ENCODE data around the gene IGSF1.

The IGSF1 gene, protein sequence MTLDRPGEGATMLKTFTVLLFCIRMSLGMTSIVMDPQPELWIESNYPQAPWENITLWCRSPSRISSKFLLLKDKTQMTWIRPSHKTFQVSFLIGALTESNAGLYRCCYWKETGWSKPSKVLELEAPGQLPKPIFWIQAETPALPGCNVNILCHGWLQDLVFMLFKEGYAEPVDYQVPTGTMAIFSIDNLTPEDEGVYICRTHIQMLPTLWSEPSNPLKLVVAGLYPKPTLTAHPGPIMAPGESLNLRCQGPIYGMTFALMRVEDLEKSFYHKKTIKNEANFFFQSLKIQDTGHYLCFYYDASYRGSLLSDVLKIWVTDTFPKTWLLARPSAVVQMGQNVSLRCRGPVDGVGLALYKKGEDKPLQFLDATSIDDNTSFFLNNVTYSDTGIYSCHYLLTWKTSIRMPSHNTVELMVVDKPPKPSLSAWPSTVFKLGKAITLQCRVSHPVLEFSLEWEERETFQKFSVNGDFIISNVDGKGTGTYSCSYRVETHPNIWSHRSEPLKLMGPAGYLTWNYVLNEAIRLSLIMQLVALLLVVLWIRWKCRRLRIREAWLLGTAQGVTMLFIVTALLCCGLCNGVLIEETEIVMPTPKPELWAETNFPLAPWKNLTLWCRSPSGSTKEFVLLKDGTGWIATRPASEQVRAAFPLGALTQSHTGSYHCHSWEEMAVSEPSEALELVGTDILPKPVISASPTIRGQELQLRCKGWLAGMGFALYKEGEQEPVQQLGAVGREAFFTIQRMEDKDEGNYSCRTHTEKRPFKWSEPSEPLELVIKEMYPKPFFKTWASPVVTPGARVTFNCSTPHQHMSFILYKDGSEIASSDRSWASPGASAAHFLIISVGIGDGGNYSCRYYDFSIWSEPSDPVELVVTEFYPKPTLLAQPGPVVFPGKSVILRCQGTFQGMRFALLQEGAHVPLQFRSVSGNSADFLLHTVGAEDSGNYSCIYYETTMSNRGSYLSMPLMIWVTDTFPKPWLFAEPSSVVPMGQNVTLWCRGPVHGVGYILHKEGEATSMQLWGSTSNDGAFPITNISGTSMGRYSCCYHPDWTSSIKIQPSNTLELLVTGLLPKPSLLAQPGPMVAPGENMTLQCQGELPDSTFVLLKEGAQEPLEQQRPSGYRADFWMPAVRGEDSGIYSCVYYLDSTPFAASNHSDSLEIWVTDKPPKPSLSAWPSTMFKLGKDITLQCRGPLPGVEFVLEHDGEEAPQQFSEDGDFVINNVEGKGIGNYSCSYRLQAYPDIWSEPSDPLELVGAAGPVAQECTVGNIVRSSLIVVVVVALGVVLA (N-terminal part only)

DNA sequence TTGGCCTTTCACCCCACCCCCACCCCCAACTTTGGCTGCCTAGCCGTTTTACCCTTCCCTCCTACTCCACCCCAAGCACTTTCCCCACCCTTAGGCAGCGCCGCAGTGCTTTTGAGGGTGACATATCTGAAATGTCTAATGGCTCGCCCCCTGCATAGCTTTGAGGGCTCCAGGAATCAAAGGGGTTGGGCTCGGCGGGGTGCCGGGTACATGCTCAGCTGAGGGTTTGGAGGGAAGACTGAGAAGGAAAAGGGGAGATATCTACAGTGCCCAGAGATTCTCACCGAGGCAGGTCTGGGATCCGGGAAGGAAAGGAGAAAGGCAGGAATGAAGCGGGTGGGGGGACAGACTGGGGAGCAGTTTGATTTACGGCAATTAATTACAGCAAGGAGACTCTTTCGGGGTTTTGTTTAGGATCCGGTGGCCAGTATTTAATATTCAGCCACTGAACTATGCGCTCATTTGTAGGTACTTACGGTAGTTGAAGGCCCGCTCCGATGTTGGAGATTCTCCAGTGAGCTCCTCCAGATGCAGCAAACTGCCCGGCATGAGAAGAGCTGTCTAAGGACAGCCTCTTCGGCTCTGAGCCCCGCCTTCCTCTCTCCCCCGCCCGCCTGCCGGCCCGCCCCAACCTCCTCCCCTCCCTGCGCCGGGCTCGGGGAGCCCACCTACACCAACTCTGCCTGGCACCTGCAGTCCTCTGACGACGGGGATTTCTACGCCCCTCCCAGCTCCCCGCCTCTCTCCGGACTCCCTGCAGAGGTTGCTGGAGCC, at the start of gene IGSF1:
TSS of gene IGSF1 (minus strand) at position 569 of the 774 bp plus-strand sequence. CDS start 2,632 bp downstream, outside the sequence.
- peaks cover 4% of the 10 kb centered on the region for H3K27me3 ChIP-seq (ENCODE audit: insufficient read depth, low read length)
- H3K4me1 ChIP-seq (ENCODE audit: insufficient read depth, low read length): no peaks in the 10 kb centered on the region
- no peak within 1 kb of the TSS for H2AFZ ChIP-seq (ENCODE audit: low read depth, low read length)
- H3K4me3 ChIP-seq (ENCODE audit: low read length): no peak within 1 kb of the TSS
- no peaks in the 10 kb centered on the region for H3K36me3 ChIP-seq (ENCODE audit: insufficient read depth, low read length)
- no peaks in the 10 kb centered on the region for H3K9me3 ChIP-seq (ENCODE audit: low read length)

- Histone ChIP-seq H3K4me1 (ENCODE audit: insufficient read depth, low read length) (no peaks in the 10 kb centered on the region), H3K36me3 (ENCODE audit: insufficient read depth, low read length) (no peaks in the 10 kb centered on the region), H2AFZ (ENCODE audit: low read depth, low read length) (no peak overlapping the region), H3K9me3 (ENCODE audit: low read length) (no peaks in the 10 kb centered on the region), H3K4me3 (ENCODE audit: low read length) (no peak overlapping the region), H3K27me3 (ENCODE audit: insufficient read depth, low read length) (no peaks in the 10 kb centered on the region)
Observed at GRCh38 chrX:131332331-131332730, 43.2 kb upstream of the IGSF1 start.

DNA sequence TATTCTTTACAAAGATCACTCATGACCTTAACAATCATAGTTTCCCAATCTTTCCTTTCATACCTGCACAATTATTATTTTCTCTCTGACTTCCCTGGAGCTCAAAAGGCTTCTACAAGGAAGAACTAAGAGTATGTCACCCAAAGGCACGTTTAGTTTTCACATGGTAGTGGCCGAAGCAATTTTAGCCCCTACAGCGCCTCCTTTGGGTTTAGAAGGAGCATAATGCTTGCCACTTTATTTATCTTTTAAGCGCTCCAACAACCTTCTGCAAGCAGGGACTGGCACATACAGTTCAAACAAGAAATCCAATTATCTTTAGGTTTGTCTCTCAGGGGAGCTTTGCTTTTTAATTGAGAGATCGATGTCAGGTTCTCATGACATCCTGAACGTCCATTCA, 42.0 kb upstream of the IGSF1 start:
- no peaks in the 10 kb centered on the region for H3K4me1 ChIP-seq (ENCODE audit: insufficient read depth, low read length)
- no peaks in the 10 kb centered on the region for H3K9me3 ChIP-seq (ENCODE audit: low read length)
- H3K4me3 ChIP-seq (ENCODE audit: low read length): no peak overlapping the region
- H3K36me3 ChIP-seq (ENCODE audit: insufficient read depth, low read length): no peaks in the 10 kb centered on the region
- H3K27me3 ChIP-seq (ENCODE audit: insufficient read depth, low read length): no peaks in the 10 kb centered on the region
- H2AFZ ChIP-seq (ENCODE audit: low read depth, low read length): no peak overlapping the region

DNA sequence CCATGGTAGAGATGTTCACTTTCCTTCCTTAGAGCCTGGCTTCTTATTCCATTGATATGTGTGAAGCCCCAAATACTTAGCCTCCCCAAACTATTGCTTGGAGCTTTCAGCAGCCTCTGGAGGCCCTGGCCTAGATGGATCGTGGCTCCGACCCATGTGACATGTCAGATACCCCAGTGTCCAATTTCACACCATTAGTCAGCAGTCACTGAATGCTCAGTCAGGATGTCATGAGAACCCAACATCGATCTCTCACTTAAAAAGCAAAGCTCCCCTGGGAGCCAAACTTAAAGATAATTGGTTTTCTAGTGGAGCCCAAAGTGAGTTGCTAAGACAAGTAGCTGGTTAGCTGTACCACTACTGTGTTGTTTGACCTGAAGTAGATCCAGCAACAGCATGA, 41.6 kb upstream of the IGSF1 start:
- Histone ChIP-seq H3K9me3 (ENCODE audit: low read length) (no peaks in the 10 kb centered on the region), H2AFZ (ENCODE audit: low read depth, low read length) (no peak overlapping the region), H3K4me1 (ENCODE audit: insufficient read depth, low read length) (no peaks in the 10 kb centered on the region), H3K36me3 (ENCODE audit: insufficient read depth, low read length) (no peaks in the 10 kb centered on the region), H3K27me3 (ENCODE audit: insufficient read depth, low read length) (no peaks in the 10 kb centered on the region), H3K4me3 (ENCODE audit: low read length) (no peak overlapping the region)

DNA sequence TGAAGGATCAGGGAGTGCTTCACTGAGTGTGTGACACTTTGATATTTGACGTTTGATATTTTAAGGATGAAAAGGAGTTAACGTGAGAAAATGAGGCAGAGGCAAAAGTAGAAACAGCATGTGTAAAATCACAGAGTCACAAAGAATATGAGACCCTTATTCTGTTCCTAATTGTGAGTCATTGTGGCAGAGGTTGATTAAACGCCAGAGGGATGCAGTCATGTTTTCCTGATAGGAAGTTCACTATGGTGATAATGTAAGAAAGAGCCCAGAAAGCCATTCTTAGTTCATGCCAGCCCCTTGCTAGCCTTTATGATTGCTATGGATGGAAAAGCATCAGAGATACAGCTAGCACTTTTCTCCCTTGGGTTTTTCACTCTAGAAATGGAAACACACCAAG, 33.5 kb upstream of the IGSF1 start:
- no peaks in the 10 kb centered on the region for H3K36me3 ChIP-seq (ENCODE audit: insufficient read depth, low read length)
- H2AFZ ChIP-seq (ENCODE audit: low read depth, low read length): no peak overlapping the region
- no peaks in the 10 kb centered on the region for H3K9me3 ChIP-seq (ENCODE audit: low read length)
- no peaks in the 10 kb centered on the region for H3K27me3 ChIP-seq (ENCODE audit: insufficient read depth, low read length)
- no peaks in the 10 kb centered on the region for H3K4me1 ChIP-seq (ENCODE audit: insufficient read depth, low read length)
- H3K4me3 ChIP-seq (ENCODE audit: low read length): no peak overlapping the region

- Histone ChIP-seq H3K36me3 (ENCODE audit: insufficient read depth, low read length) (no peaks in the 10 kb centered on the region), H3K27me3 (ENCODE audit: insufficient read depth, low read length) (no peaks in the 10 kb centered on the region), H3K4me1 (ENCODE audit: insufficient read depth, low read length) (no peaks in the 10 kb centered on the region), H2AFZ (ENCODE audit: low read depth, low read length) (no peak overlapping the region), H3K9me3 (ENCODE audit: low read length) (no peaks in the 10 kb centered on the region), H3K4me3 (ENCODE audit: low read length) (no peak overlapping the region)
Observed at GRCh38 chrX:131317326-131317725, 28.2 kb upstream of the IGSF1 start.

- Histone ChIP-seq H3K27me3 (ENCODE audit: insufficient read depth, low read length) (no peaks in the 10 kb centered on the region), H3K4me1 (ENCODE audit: insufficient read depth, low read length) (no peaks in the 10 kb centered on the region), H2AFZ (ENCODE audit: low read depth, low read length) (no peak overlapping the region), H3K4me3 (ENCODE audit: low read length) (no peak overlapping the region), H3K9me3 (ENCODE audit: low read length) (no peaks in the 10 kb centered on the region), H3K36me3 (ENCODE audit: insufficient read depth, low read length) (no peaks in the 10 kb centered on the region)
Observed at GRCh38 chrX:131316260-131316659, 27.2 kb upstream of the IGSF1 start.

DNA sequence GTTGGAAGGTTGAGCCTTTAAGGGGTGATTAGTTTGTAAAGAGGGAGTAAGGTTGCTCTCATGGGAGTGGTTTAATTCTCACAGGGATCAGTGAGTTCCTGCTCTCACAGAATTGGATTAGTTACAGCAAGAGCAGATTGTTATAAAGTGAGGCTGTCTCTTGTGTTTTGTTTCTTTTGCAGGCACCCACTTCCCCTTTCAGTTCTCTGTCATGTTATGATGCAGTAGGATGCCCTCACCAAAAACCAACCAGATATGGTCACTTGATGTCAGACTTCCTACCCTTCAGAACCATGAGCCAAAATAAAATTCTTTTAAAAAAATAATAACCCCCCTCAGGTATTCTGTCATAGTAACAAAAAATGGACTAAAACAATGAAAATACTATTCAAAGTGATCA, 19.9 kb upstream of the IGSF1 start:
- H3K4me3 ChIP-seq (ENCODE audit: low read length): no peak overlapping the region
- no peaks in the 10 kb centered on the region for H3K4me1 ChIP-seq (ENCODE audit: insufficient read depth, low read length)
- H3K36me3 ChIP-seq (ENCODE audit: insufficient read depth, low read length): no peaks in the 10 kb centered on the region
- H3K27me3 ChIP-seq (ENCODE audit: insufficient read depth, low read length): no peaks in the 10 kb centered on the region
- H2AFZ ChIP-seq (ENCODE audit: low read depth, low read length): no peak overlapping the region
- H3K9me3 ChIP-seq (ENCODE audit: low read length): no peaks in the 10 kb centered on the region

DNA sequence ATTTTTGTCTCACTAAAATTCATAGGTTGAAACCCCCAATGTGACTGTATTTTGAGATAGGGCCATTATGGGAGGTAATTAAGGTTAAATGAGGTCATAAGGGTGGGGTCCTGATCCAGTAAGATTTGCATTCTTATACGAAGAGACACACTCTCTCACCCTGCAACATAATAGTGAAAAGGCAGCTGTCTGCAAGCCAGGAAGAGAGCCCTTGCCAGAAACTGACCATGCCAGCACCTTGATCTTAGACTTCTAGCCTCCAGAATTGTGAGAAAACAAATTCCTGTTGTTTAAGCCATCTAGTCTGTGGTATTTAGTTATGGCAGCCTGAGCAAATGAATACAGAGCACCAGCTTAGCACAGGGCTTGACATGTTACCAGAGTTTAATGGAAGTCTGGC, 17.5 kb upstream of the IGSF1 start:
- Histone ChIP-seq H3K4me3 (ENCODE audit: low read length) (no peak overlapping the region), H2AFZ (ENCODE audit: low read depth, low read length) (no peak overlapping the region), H3K4me1 (ENCODE audit: insufficient read depth, low read length) (no peaks in the 10 kb centered on the region)

DNA sequence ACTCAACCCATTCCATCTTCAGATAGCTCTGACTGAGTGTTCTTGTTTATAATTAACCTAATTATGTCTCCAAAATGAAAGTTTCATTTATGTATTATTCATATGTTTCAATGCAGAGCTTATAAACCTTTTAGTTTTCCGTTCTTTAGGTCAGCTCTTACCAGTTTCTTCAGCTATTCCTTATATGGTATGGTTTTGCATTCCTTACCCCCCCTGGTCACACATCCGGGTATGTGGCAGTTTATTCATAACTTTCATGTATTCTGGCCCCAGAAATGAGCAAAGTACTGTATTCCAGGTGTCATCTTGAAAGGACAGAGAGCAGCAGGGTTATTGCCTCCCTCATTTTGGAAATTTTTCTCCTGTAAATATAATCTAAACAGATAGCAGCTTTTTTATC, 16.8 kb upstream of the IGSF1 start:
- H3K4me3 ChIP-seq (ENCODE audit: low read length): no peak overlapping the region
- H3K4me1 ChIP-seq (ENCODE audit: insufficient read depth, low read length): no peaks in the 10 kb centered on the region
- no peaks in the 10 kb centered on the region for H3K9me3 ChIP-seq (ENCODE audit: low read length)
- no peaks in the 10 kb centered on the region for H3K27me3 ChIP-seq (ENCODE audit: insufficient read depth, low read length)
- H2AFZ ChIP-seq (ENCODE audit: low read depth, low read length): no peak overlapping the region
- H3K36me3 ChIP-seq (ENCODE audit: insufficient read depth, low read length): no peaks in the 10 kb centered on the region

More for the DNA sequence above, 17.5 kb upstream of the IGSF1 start:
- Histone ChIP-seq H3K27me3 (ENCODE audit: insufficient read depth, low read length) (no peaks in the 10 kb centered on the region), H3K9me3 (ENCODE audit: low read length) (no peaks in the 10 kb centered on the region), H3K36me3 (ENCODE audit: insufficient read depth, low read length) (no peaks in the 10 kb centered on the region)

- Histone ChIP-seq H2AFZ (ENCODE audit: low read depth, low read length) (no peak overlapping the region), H3K36me3 (ENCODE audit: insufficient read depth, low read length) (no peaks in the 10 kb centered on the region), H3K27me3 (ENCODE audit: insufficient read depth, low read length) (peaks cover 2% of the 10 kb centered on the region), H3K4me1 (ENCODE audit: insufficient read depth, low read length) (no peaks in the 10 kb centered on the region), H3K4me3 (ENCODE audit: low read length) (no peak overlapping the region), H3K9me3 (ENCODE audit: low read length) (no peaks in the 10 kb centered on the region)
Observed at GRCh38 chrX:131302701-131303100, 13.6 kb upstream of the IGSF1 start.

DNA sequence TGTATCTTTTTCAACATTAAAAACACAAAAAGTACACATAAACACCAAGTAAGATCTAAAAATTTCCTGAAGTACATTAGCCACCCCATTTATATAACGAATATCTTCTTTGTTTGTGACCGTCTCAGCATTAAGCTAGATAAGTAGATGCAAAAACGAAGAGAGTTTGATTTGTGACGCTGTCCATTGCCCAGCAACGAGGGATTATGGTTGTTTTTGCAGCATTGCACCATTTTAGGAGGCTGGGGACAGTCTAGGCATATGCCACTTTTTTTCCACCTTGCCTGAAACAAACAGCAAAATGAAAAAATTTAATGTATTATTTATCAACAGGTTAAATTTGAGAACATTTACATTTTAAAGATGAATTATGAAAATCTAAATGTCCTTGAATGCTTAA, 12.0 kb upstream of the IGSF1 start:
- H3K27me3 ChIP-seq (ENCODE audit: insufficient read depth, low read length): peaks cover 2% of the 10 kb centered on the region
- H3K4me1 ChIP-seq (ENCODE audit: insufficient read depth, low read length): no peaks in the 10 kb centered on the region
- no peak overlapping the region for H3K4me3 ChIP-seq (ENCODE audit: low read length)
- no peaks in the 10 kb centered on the region for H3K36me3 ChIP-seq (ENCODE audit: insufficient read depth, low read length)
- no peaks in the 10 kb centered on the region for H3K9me3 ChIP-seq (ENCODE audit: low read length)
- H2AFZ ChIP-seq (ENCODE audit: low read depth, low read length): no peak overlapping the region

All from neuron (in vitro differentiated cells).